Measurements from ENCODE around the gene CAB39L.

- TF ChIP-seq CTCF (IDR thresholded peaks at IDR 0.05) (no peak), POLR2A (IDR thresholded peaks at IDR 0.05) (no peak)
These were observed 128.8 kb downstream of the CAB39L start for GRCh38 chr13:49315036-49315565.
